Keratinocyte (primary cell): ENCODE measurements around the gene CAPN15. TPM values are rescaled to one million over a fixed set of nuclear protein-coding genes. Genes with fewer than 3 reads are reported as not detected.

Experiments used
- DNase-seq: peaks from one replicate; pipeline ENCODE4 v3.0.0-alpha.2; 2011; ENCODE audit warnings: low read depth, missing footprints, low spot score
- FAIRE-seq: peaks from 2 replicates; lab custom pipeline; 2011; peaks lifted over from hg19 to GRCh38; lab: Jason Lieb, UNC
- H2AFZ ChIP-seq: 2 replicates; pipeline ENCODE4 v1.6.0; 2012; ENCODE audit warnings: low read length, control low read depth, inconsistent platforms; ENCODE audit not compliant: control insufficient read depth
- H3K27ac ChIP-seq: 2 replicates; pipeline ENCODE4 v1.5.1; 2011; ENCODE audit warnings: low read length; ENCODE audit not compliant: control insufficient read depth, insufficient read depth
- H3K27me3 ChIP-seq: 3 replicates; pipeline ENCODE4 v1.6.0; 2011; ENCODE audit warnings: low read length; ENCODE audit not compliant: control insufficient read depth, insufficient read depth; ENCODE audit errors: extremely low read depth
- H3K36me3 ChIP-seq, 2 experiments: 2 replicates in 1 of 2; 3 replicates in 1 of 2; pipeline ENCODE4 v1.5.1; 2011; ENCODE audit warnings: low read length in 2 of 2, mild to moderate bottlenecking in 1 of 2; ENCODE audit not compliant: control insufficient read depth in 2 of 2, insufficient read depth in 2 of 2; ENCODE audit errors: extremely low read depth in 1 of 2
- H3K4me1 ChIP-seq: 3 replicates; pipeline ENCODE4 v1.5.1; 2011; ENCODE audit warnings: low read length; ENCODE audit not compliant: control insufficient read depth, insufficient read depth; ENCODE audit errors: extremely low read depth
- H3K4me2 ChIP-seq: 3 replicates; pipeline ENCODE4 v1.6.0; 2011; ENCODE audit warnings: low read depth, low read length; ENCODE audit not compliant: control insufficient read depth, insufficient read depth; ENCODE audit errors: extremely low read depth
- H3K4me3 ChIP-seq, 3 experiments: fragments of 200-600 bp in 1 of 3; sonication (generic) in 1 of 3; 2 replicates in 2 of 3; 3 replicates in 1 of 3; pipeline ENCODE4 v1.5.1; 2011 to 2016; ENCODE audit warnings: low read length in 3 of 3, mild to moderate bottlenecking in 3 of 3, control low read depth in 2 of 3, inconsistent platforms in 1 of 3, low read depth in 1 of 3, mixed read lengths in 1 of 3, mixed run types in 1 of 3, moderate library complexity in 1 of 3; ENCODE audit not compliant: control insufficient read depth in 2 of 3, insufficient read depth in 2 of 3; ENCODE audit errors: extremely low read depth in 1 of 3
- H3K79me2 ChIP-seq: 2 replicates; pipeline ENCODE4 v1.6.0; 2012; ENCODE audit warnings: low read length; ENCODE audit not compliant: control insufficient read depth, insufficient read depth
- H3K9ac ChIP-seq: 3 replicates; pipeline ENCODE4 v1.6.0; 2011; ENCODE audit warnings: low read length; ENCODE audit not compliant: control insufficient read depth, insufficient read depth; ENCODE audit errors: extremely low read depth
- H3K9me1 ChIP-seq: 3 replicates; pipeline ENCODE4 v1.6.0; 2011; ENCODE audit warnings: low read length; ENCODE audit not compliant: control insufficient read depth, insufficient read depth; ENCODE audit errors: extremely low read depth
- H3K9me3 ChIP-seq: 2 replicates; pipeline ENCODE4 v1.5.1; 2012; ENCODE audit warnings: low read depth, low read length; ENCODE audit not compliant: control insufficient read depth
- H4K20me1 ChIP-seq: 3 replicates; pipeline ENCODE4 v1.6.0; 2011; ENCODE audit warnings: low read length; ENCODE audit not compliant: control insufficient read depth, insufficient read depth; ENCODE audit errors: extremely low read depth
- EZH2 ChIP-seq: IDR thresholded peaks from one replicate; pipeline ENCODE4 v1.6.1; 2012; ENCODE audit warnings: inconsistent platforms, mild to moderate bottlenecking, low read length, moderate library complexity
- dilution Hi-C: fragments of 300-500 bp; cut with MboI; formaldehyde crosslinking; loops from one replicate; pipeline ENCODE4 v1.7.0; 2020; ENCODE audit warnings: low sequenced_read_pairs; ENCODE audit not compliant: extremely low pct_ligation_motif_present
- polyA plus RNA-seq, 5 experiments: library from polyadenylated mRNA; depleted of rRNA in 3 of 5; stranded (reverse) in 3 of 5; stranded (forward) in 1 of 5; unstranded in 1 of 5; fragments of >200 nt; gene quantifications; 1 replicate in 1 of 5; 2 replicates in 3 of 5; 3 replicates in 1 of 5; pipeline versions ENCODE4 v1.2.1 to v1.2.3, GENCODE V29; 2011 to 2012; ENCODE audit warnings: missing spikeins in 2 of 5, low read depth in 1 of 5, low replicate concordance in 1 of 5
- TF ChIP-seq, protein P1 (sequence below), 3 experiments: IDR thresholded peaks in 1 of 3; conservative IDR thresholded peaks in 1 of 3; optimal IDR thresholded peaks in 1 of 3; 2 replicates in 2 of 3; 3 replicates in 1 of 3; pipeline versions ENCODE3 to v1.5.1; 2011; ENCODE audit warnings: low read length in 3 of 3, mild to moderate bottlenecking in 3 of 3, moderate library complexity in 2 of 3, control low read depth in 1 of 3, inconsistent platforms in 1 of 3; ENCODE audit not compliant: insufficient read depth in 2 of 3; ENCODE audit errors: extremely low read depth in 1 of 3

Gene CAPN15
- polyA plus RNA-seq, 1 donor (not counting 4 experiments of a cell fraction or from before 2014, with no cell fraction given) = 7.9 TPM

DNA sequence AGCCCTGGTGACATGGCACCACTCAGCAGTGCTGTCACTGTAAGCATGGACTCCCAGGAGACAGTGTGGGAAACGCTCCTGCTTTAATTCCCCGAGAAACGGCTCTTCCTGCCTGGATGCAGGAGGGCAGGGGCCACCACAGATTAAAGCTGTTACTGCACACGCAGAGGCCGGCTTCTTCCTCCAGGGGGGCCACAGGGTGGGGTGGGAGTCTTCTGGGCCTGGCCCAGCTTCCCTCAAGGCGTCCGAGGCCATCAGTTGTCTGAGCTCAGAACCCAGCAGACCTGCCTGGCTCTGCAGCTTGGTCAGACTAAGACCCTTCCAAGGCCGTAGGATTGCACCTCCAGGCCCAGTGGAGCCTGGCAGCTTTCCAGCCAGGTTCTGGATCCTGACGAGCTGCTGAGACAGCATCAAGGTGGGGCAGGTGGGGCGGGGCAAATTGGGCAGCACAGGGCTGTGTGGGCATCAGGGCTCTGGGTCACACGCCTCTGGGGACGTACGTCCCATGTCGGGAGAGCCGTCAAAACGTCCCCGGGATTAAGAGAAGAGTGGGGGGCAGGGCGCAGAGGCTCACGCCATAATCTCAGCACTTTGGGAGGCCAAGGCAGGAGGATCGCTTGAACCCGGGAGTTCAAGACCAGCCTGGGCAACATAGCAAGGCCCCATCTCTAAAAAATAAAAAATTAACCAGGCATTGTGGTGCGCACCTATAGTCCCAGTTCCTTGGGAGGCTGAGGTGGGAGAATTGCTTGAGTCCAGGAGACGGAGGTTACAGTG, 5.0 kb upstream of the CAPN15 start:
- Histone ChIP-seq H3K9me3 (no peaks in the 10 kb centered on the region), H3K9ac (no peak overlapping the region), H3K27ac (no peak overlapping the region), H3K79me2 (peaks cover 24% of the 10 kb centered on the region), H3K4me1 (peaks cover 29% of the 10 kb centered on the region), H3K4me2 (no peak overlapping the region), H3K4me3 (no peak overlapping the region), H4K20me1 (peaks cover 9% of the 10 kb centered on the region), H3K27me3 (no peaks in the 10 kb centered on the region), H3K9me1 (peaks cover 4% of the 10 kb centered on the region), H3K36me3 (peaks cover 6 to 15% of the 10 kb centered on the region in 2 experiments), H2AFZ (no peak overlapping the region)
- dilution Hi-C loops = no loop called here
- DNase-seq (no peak), FAIRE-seq (no peak)
- TF ChIP-seq EZH2 = no peak
- TF ChIP-seq, protein P1, sequence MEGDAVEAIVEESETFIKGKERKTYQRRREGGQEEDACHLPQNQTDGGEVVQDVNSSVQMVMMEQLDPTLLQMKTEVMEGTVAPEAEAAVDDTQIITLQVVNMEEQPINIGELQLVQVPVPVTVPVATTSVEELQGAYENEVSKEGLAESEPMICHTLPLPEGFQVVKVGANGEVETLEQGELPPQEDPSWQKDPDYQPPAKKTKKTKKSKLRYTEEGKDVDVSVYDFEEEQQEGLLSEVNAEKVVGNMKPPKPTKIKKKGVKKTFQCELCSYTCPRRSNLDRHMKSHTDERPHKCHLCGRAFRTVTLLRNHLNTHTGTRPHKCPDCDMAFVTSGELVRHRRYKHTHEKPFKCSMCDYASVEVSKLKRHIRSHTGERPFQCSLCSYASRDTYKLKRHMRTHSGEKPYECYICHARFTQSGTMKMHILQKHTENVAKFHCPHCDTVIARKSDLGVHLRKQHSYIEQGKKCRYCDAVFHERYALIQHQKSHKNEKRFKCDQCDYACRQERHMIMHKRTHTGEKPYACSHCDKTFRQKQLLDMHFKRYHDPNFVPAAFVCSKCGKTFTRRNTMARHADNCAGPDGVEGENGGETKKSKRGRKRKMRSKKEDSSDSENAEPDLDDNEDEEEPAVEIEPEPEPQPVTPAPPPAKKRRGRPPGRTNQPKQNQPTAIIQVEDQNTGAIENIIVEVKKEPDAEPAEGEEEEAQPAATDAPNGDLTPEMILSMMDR (optimal IDR thresholded peaks at IDR 0.05 in 1 of 3, IDR thresholded peaks at IDR 0.05 in 1 of 3, conservative IDR thresholded peaks at IDR 0.05 in 1 of 3; ENCODE audit: extremely low read depth in 1 of 3, insufficient read depth in 2 of 3, low read length in 3 of 3) = no peak

DNA sequence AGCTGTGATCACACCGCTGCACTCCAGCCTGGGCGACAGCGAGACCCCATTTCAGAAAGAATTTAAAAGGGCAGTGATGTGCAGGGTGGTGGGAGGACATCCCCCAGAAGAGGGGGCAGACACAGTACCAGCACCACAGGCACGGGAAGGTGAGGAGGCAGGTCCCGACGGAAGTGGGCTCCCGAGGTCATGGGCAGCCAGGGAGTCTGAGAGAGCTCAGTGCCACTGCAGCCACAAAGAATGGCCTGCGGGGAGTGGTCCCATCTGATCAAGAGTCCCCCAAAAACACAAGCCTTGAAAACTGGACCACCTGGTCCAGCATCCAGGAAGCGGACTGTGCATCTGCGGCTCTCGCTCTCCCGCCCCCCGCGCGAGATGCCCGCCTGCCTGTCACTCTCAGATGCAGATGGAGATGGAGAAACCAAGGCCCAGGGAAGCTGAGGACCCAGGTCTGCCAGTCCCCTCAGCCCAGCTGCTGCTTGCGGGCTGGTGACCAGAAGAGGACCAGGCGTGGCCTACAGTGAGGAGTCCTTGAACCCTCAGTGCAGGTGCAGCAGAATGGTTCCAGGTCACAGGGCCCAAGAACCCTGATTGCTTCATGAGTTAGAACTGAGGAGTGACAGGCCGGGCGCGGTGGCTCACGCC, 4.3 kb upstream of the CAPN15 start:
- peaks cover 9% of the 10 kb centered on the region for H4K20me1 ChIP-seq
- no peak overlapping the region for H3K4me2 ChIP-seq
- H3K79me2 ChIP-seq = peaks cover 27% of the 10 kb centered on the region
- no peaks in the 10 kb centered on the region for H3K27me3 ChIP-seq
- dilution Hi-C loops = no loop called here
- FAIRE-seq (no peak), DNase-seq (no peak)
- no peak overlapping the region for H2AFZ ChIP-seq
- TF ChIP-seq, protein P1 (optimal IDR thresholded peaks at IDR 0.05 in 1 of 3, IDR thresholded peaks at IDR 0.05 in 1 of 3, conservative IDR thresholded peaks at IDR 0.05 in 1 of 3; ENCODE audit: extremely low read depth in 1 of 3, insufficient read depth in 2 of 3, low read length in 3 of 3) = no peak
- no peak for TF ChIP-seq EZH2
- no peak overlapping the region for H3K9ac ChIP-seq
- H3K4me1 ChIP-seq = peaks cover 29% of the 10 kb centered on the region
- no peak overlapping the region for H3K27ac ChIP-seq
- peaks cover 6 to 15% of the 10 kb centered on the region in 2 experiments for H3K36me3 ChIP-seq
- H3K4me3 ChIP-seq = no peak overlapping the region
- H3K9me1 ChIP-seq = peaks cover 4% of the 10 kb centered on the region
- no peaks in the 10 kb centered on the region for H3K9me3 ChIP-seq
